OCI-LY1 (cell line): ENCODE results near the gene SCAP.
"Not testable (repeated sequence)": the region's sequence is repeated elsewhere in the genome, so short reads cannot be mapped to it uniquely, and the experiment has no call there.

Experiments
- H2AFZ ChIP-seq: fragments of 200-600 bp; sonication (generic), shearing (Covaris generic); 2 replicates; pipeline ENCODE4 v1.6.0; 2014; ENCODE audit warnings: antibody characterized with exemption, mild to moderate bottlenecking, low read length
- H3F3A ChIP-seq: fragments of 200-600 bp; sonication (generic), shearing (Covaris generic); 2 replicates; pipeline ENCODE4 v1.6.0; 2014; ENCODE audit warnings: mild to moderate bottlenecking, antibody characterized with exemption, low read length, moderate library complexity; ENCODE audit not compliant: insufficient read depth
- H3K27ac ChIP-seq: fragments of 200-600 bp; sonication (generic); 2 replicates; pipeline ENCODE4 v1.5.1; 2014; ENCODE audit warnings: low read length, mixed run types, mild to moderate bottlenecking, low read depth; ENCODE audit not compliant: poor library complexity, severe bottlenecking
- H3K27me3 ChIP-seq: fragments of 200-600 bp; sonication (generic); 2 replicates; pipeline ENCODE4 v1.6.0; 2014; ENCODE audit warnings: antibody characterized with exemption, mild to moderate bottlenecking, low read length, moderate library complexity; ENCODE audit not compliant: insufficient read depth
- H3K36me3 ChIP-seq: fragments of 200-600 bp; sonication (generic); 2 replicates; pipeline ENCODE4 v1.6.1; 2014; ENCODE audit warnings: mild to moderate bottlenecking, antibody characterized with exemption, low read length, moderate library complexity, mixed read lengths; ENCODE audit not compliant: insufficient read depth
- H3K4me1 ChIP-seq: fragments of 200-600 bp; sonication (generic); 2 replicates; pipeline ENCODE4 v1.5.1; 2014; ENCODE audit warnings: mild to moderate bottlenecking, low read length, moderate library complexity; ENCODE audit not compliant: insufficient read depth, severe bottlenecking
- H3K4me2 ChIP-seq: fragments of 200-600 bp; sonication (generic), shearing (Covaris generic); 2 replicates; pipeline ENCODE4 v1.6.1; 2014; ENCODE audit warnings: low read length
- H3K4me3 ChIP-seq: fragments of 200-600 bp; sonication (generic); 2 replicates; pipeline ENCODE4 v1.5.1; 2014; ENCODE audit warnings: low read length, low read depth, mild to moderate bottlenecking, mixed read lengths; ENCODE audit not compliant: poor library complexity, severe bottlenecking
- H3K79me2 ChIP-seq: fragments of 200-600 bp; shearing (Covaris generic); 2 replicates; pipeline ENCODE4 v1.6.1; 2016; ENCODE audit warnings: mixed run types, low read length, mixed read lengths; ENCODE audit not compliant: insufficient read depth
- H3K9ac ChIP-seq: fragments of 200-600 bp; sonication (generic), shearing (Covaris generic); 2 replicates; pipeline ENCODE4 v1.6.1; 2014; ENCODE audit warnings: mild to moderate bottlenecking, low read length, mixed read lengths
- H3K9me2 ChIP-seq: fragments of 200-600 bp; sonication (generic), shearing (Covaris generic); 2 replicates; pipeline ENCODE4 v1.6.1; 2014; ENCODE audit warnings: low read depth, mild to moderate bottlenecking, low read length, mixed read lengths
- H3K9me3 ChIP-seq: fragments of 200-600 bp; shearing (Covaris generic); 2 replicates; pipeline ENCODE4 v1.6.1; 2014; ENCODE audit warnings: low read length, mixed read lengths
- H4K20me1 ChIP-seq: fragments of 200-600 bp; sonication (generic), shearing (Covaris generic); 2 replicates; pipeline ENCODE4 v1.6.0; 2016; ENCODE audit warnings: mild to moderate bottlenecking, low read length; ENCODE audit not compliant: insufficient read depth
- EZH2 ChIP-seq: fragments of 200-600 bp; sonication (generic), shearing (Covaris generic); IDR thresholded peaks from 2 replicates; pipeline ENCODE4 v1.8.0; 2017; ENCODE audit warnings: borderline replicate concordance, mixed run types, mild to moderate bottlenecking, antibody characterized with exemption, low read length, moderate library complexity, mixed read lengths
- TF ChIP-seq, protein P1 (sequence below): fragments of 200-600 bp; sonication (generic), shearing (Covaris generic); IDR thresholded peaks from 2 replicates; pipeline ENCODE4 v1.5.1; 2017; ENCODE audit warnings: mild to moderate bottlenecking, antibody characterized with exemption, low read length, moderate library complexity, mixed read lengths

Gene SCAP

DNA sequence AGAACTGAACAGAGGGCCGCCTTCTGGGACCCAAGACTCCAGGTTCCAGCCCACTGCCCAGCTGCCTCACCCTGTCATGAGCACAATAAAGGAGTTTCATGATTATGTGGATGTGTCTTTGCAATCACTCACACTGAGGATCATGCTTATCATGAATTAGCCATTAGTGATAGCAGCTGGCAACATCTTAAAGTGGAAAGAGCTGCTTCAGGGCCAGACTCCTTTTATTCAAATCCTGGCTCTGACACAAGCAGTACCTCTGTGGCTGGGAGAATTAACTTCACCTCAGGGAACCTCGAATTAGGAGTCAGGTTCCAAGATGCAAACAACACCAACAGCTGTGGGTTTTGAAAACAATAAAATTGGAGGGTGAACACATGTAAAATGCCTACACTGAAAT is 6.6 kb upstream of the SCAP start:
- Histone ChIP-seq H4K20me1 (no peaks in the 10 kb centered on the region), H3K79me2 (no peaks in the 10 kb centered on the region), H3F3A (no peaks in the 10 kb centered on the region), H3K4me1 (no peaks in the 10 kb centered on the region), H3K27me3 (no peaks in the 10 kb centered on the region), H3K4me3 (no peak overlapping the region), H3K9ac (no peak overlapping the region), H3K9me2 (no peaks in the 10 kb centered on the region), H3K4me2 (no peak overlapping the region), H3K27ac (no peak overlapping the region), H2AFZ (no peak overlapping the region), H3K9me3 (no peaks in the 10 kb centered on the region), H3K36me3 (peaks cover 9% of the 10 kb centered on the region; the same call in 1 of the 2 replicates)
- no peak for TF ChIP-seq EZH2
- TF ChIP-seq, protein P1, sequence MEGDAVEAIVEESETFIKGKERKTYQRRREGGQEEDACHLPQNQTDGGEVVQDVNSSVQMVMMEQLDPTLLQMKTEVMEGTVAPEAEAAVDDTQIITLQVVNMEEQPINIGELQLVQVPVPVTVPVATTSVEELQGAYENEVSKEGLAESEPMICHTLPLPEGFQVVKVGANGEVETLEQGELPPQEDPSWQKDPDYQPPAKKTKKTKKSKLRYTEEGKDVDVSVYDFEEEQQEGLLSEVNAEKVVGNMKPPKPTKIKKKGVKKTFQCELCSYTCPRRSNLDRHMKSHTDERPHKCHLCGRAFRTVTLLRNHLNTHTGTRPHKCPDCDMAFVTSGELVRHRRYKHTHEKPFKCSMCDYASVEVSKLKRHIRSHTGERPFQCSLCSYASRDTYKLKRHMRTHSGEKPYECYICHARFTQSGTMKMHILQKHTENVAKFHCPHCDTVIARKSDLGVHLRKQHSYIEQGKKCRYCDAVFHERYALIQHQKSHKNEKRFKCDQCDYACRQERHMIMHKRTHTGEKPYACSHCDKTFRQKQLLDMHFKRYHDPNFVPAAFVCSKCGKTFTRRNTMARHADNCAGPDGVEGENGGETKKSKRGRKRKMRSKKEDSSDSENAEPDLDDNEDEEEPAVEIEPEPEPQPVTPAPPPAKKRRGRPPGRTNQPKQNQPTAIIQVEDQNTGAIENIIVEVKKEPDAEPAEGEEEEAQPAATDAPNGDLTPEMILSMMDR, result no peak

DNA sequence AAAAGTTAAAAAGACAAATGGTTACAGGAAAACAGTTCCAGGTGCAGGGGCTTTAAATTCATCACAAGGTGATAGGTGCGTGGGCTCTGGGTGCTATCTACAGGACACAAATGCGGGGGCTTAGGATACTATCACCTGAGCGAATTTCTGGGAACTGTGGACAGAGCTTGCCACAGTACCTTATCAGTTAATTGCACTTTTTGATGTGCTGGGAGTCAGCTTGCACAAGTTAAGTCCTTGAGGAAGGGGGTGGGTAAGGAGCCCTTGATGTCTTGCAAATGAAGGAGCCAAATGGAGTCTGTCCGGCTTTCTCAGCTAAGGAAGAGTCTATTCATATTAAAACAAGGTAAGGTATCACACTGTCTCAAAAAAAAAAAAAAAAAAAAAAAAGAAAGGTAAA is 6.0 kb upstream of the SCAP start:
- H3K27ac ChIP-seq, H3K4me3 ChIP-seq: not testable (repeated sequence)

DNA sequence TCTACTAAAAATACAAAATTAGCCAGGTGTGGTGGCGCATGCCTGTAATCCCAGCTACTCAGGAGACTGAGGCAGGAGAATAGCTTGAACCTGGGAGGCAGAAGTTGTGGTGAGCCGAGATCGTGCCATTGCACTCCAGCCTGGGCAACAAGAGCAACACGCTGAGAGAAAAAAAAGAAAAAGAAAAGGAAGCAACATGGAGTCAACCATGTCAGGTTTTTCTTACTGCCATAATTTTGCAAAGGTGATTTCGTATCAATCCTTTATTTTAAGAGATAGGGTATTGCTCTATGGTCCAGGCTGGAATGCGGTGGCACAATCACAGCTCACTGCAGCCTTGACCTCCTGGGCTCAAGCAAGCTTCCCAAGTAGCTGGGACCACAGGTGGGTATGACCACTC is 4.5 kb upstream of the SCAP start:
- not testable (repeated sequence) for H3K79me2 ChIP-seq

More for the DNA sequence above, 6.0 kb upstream of the SCAP start:
- H3K27me3 ChIP-seq, H3K4me2 ChIP-seq, H3K4me1 ChIP-seq, H3K36me3 ChIP-seq, H3K9me3 ChIP-seq, H3K9ac ChIP-seq, H3K9me2 ChIP-seq, H3K79me2 ChIP-seq, H2AFZ ChIP-seq, H3F3A ChIP-seq, H4K20me1 ChIP-seq: not testable (repeated sequence)

DNA sequence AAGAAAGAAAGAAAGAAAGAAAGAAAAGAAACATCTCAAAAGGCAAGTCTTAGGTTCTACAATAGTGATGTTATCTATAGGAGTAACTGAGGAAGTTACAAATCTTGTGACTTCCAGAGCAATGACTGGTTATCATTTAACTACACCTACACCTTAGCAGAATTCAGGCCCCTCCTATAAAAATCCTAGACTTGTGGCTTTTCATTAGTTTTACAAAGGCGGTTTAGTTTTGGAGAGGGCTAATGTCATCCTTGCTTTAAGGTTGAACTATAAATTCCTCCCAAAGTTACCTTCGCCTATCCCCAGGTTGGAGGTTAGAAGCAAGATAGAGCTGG is 4.1 kb upstream of the SCAP start:
- H3K27me3 ChIP-seq, result no peaks in the 10 kb centered on the region
- H3F3A ChIP-seq, result no peaks in the 10 kb centered on the region
- H3K79me2 ChIP-seq, result peaks cover 6% of the 10 kb centered on the region
- TF ChIP-seq, protein P1, result no peak
- no peak for TF ChIP-seq EZH2
- H2AFZ ChIP-seq, result no peak overlapping the region
- no peaks in the 10 kb centered on the region for H3K9me2 ChIP-seq
- H3K9me3 ChIP-seq, result no peaks in the 10 kb centered on the region
- H3K4me3 ChIP-seq, result no peak overlapping the region
- no peak overlapping the region for H3K9ac ChIP-seq
- H3K36me3 ChIP-seq, result no peaks in the 10 kb centered on the region
- H3K4me1 ChIP-seq, result peaks cover 10% of the 10 kb centered on the region
- H3K27ac ChIP-seq, result no peak overlapping the region
- no peaks in the 10 kb centered on the region for H4K20me1 ChIP-seq
- no peak overlapping the region for H3K4me2 ChIP-seq

More for the DNA sequence above, 4.5 kb upstream of the SCAP start:
- H3K27me3 ChIP-seq, H3K4me3 ChIP-seq, H3K4me2 ChIP-seq, H3K27ac ChIP-seq, H3K9ac ChIP-seq, H4K20me1 ChIP-seq, H3K9me2 ChIP-seq, H3K36me3 ChIP-seq, H3K4me1 ChIP-seq, H2AFZ ChIP-seq, H3F3A ChIP-seq, H3K9me3 ChIP-seq: not testable (repeated sequence)
